ENCODE data around the gene DCC.
"Not testable (repeated sequence)": the region's sequence is repeated elsewhere in the genome, so short reads cannot be mapped to it uniquely, and the experiment has no call there.

DCC gene

GRCh38 chr18:53442415-53442783 is 1102.4 kb downstream of the DCC start:
- Histone ChIP-seq H3K4me3 (ENCODE audit: low read length) (no peak overlapping the region), H3K36me3 (ENCODE audit: control insufficient read depth, insufficient read depth, low read length) (no peaks in the 10 kb centered on the region), H3K4me1 (ENCODE audit: control insufficient read depth, insufficient read depth, low read length) (no peaks in the 10 kb centered on the region), H3K27ac (ENCODE audit: low read length) (no peak overlapping the region), H3K27me3 (ENCODE audit: control insufficient read depth, insufficient read depth, low read length) (no peaks in the 10 kb centered on the region), H3K9me3 (ENCODE audit: control insufficient read depth, insufficient read depth, low read length) (no peaks in the 10 kb centered on the region)
- no peak for DNase-seq (ENCODE audit: low read depth, low spot score)
- WGBS (ENCODE audit: insufficient coverage, insufficient read length) = no CpG with 5 or more reads among the region's 3 CpGs

GRCh38 chr18:53443336-53443735 is 1103.3 kb downstream of the DCC start:
- WGBS (ENCODE audit: insufficient coverage, insufficient read length) = no CpG with 5 or more reads among the region's 2 CpGs
- Histone ChIP-seq H3K36me3 (ENCODE audit: control insufficient read depth, insufficient read depth, low read length) (no peaks in the 10 kb centered on the region), H3K9me3 (ENCODE audit: control insufficient read depth, insufficient read depth, low read length) (no peaks in the 10 kb centered on the region), H3K4me3 (ENCODE audit: low read length) (no peak overlapping the region), H3K27ac (ENCODE audit: low read length) (no peak overlapping the region), H3K27me3 (ENCODE audit: control insufficient read depth, insufficient read depth, low read length) (no peaks in the 10 kb centered on the region), H3K4me1 (ENCODE audit: control insufficient read depth, insufficient read depth, low read length) (no peaks in the 10 kb centered on the region)
- DNase-seq (ENCODE audit: low read depth, low spot score) = no peak

DNA sequence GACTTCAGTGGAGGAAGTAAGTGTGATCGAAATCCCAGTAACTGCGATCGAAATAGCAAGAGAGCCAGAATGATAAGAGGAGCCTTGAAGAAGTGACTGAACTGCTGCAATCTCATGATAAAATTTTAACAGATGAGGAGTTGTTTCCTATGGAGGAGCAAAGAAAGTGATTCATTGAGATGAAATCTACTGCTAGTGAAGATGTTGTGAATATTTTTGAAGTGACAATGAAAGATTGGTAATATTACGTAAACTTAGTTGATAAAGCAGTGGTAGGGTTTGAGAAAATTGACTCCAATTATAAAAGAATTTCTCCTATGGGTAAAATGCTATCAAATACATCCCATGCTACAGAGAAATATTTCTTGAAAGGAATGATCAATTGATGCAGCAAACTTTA is 1103.8 kb downstream of the DCC start:
- Histone ChIP-seq H3K4me3 (ENCODE audit: low read length) (no peak overlapping the region), H3K27ac (ENCODE audit: low read length) (no peak overlapping the region), H3K27me3 (ENCODE audit: control insufficient read depth, insufficient read depth, low read length) (no peaks in the 10 kb centered on the region), H3K9me3 (ENCODE audit: control insufficient read depth, insufficient read depth, low read length) (no peaks in the 10 kb centered on the region), H3K36me3 (ENCODE audit: control insufficient read depth, insufficient read depth, low read length) (no peaks in the 10 kb centered on the region), H3K4me1 (ENCODE audit: control insufficient read depth, insufficient read depth, low read length) (no peaks in the 10 kb centered on the region)
- WGBS (ENCODE audit: insufficient coverage, insufficient read length) = no CpG with 5 or more reads among the region's 4 CpGs
- no peak for DNase-seq (ENCODE audit: low read depth, low spot score)

DNA sequence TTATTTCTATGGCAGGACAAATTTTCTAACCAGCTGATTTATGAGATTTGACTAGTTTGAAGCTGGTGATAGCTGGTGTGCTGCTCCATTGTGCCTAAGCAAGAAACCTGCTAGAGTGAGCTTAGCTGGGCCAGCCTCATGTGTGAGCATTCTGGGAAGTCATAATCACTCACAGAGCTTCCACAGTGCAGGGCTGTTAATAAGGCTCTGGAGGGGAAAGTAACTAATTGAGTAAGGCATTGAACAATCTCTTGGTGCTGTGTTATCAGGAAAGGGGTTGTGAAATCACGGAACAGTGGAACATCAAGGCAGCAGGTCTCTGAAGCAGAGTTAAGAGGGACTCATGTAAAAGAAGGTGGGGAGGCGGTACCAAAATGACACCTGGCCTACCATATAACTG is 1111.9 kb downstream of the DCC start:
- H3K27ac ChIP-seq (ENCODE audit: low read length) = no peak overlapping the region
- WGBS (ENCODE audit: insufficient coverage, insufficient read length) = no CpG with 5 or more reads among the region's 2 CpGs
- no peak for DNase-seq (ENCODE audit: low read depth, low spot score)

GRCh38 chr18:53457068-53457467 is 1117.1 kb downstream of the DCC start:
- no peak overlapping the region for H3K4me3 ChIP-seq (ENCODE audit: low read length)
- no CpG with 5 or more reads among the region's 1 CpG for WGBS (ENCODE audit: insufficient coverage, insufficient read length)
- no peak overlapping the region for H3K27ac ChIP-seq (ENCODE audit: low read length)
- H3K9me3 ChIP-seq (ENCODE audit: control insufficient read depth, insufficient read depth, low read length) = no peaks in the 10 kb centered on the region
- no peaks in the 10 kb centered on the region for H3K27me3 ChIP-seq (ENCODE audit: control insufficient read depth, insufficient read depth, low read length)
- DNase-seq (ENCODE audit: low read depth, low spot score) = no peak
- no peaks in the 10 kb centered on the region for H3K36me3 ChIP-seq (ENCODE audit: control insufficient read depth, insufficient read depth, low read length)
- 0 out of 2 replicates have a peak, but pooled peaks cover 2% of the 10 kb centered on the region for H3K4me1 ChIP-seq (ENCODE audit: control insufficient read depth, insufficient read depth, low read length)

More for the DNA sequence above, 1111.9 kb downstream of the DCC start:
- Histone ChIP-seq H3K27me3 (ENCODE audit: control insufficient read depth, insufficient read depth, low read length) (no peaks in the 10 kb centered on the region), H3K36me3 (ENCODE audit: control insufficient read depth, insufficient read depth, low read length) (no peaks in the 10 kb centered on the region), H3K4me3 (ENCODE audit: low read length) (no peak overlapping the region), H3K9me3 (ENCODE audit: control insufficient read depth, insufficient read depth, low read length) (no peaks in the 10 kb centered on the region), H3K4me1 (ENCODE audit: control insufficient read depth, insufficient read depth, low read length) (no peaks in the 10 kb centered on the region)

DNA sequence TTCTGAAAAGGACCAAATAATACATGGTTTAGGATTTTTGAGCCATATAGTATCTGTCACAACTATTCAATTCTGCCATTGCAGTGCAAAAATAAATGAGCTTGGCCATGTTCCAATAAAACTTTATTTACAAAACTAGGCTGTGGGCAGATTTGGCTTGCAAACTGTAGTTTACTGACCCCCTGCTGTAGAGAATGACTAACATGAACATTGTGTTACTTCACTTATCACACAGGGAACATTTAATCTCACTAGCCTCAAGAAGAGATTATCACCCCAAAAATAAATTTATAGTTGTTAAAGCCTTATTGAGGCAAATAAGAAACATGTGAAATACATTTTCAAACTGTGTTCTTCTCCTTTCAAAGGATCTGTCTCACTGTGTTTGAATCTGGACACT is 1118.3 kb downstream of the DCC start:
- H3K9me3 ChIP-seq (ENCODE audit: control insufficient read depth, insufficient read depth, low read length) = no peaks in the 10 kb centered on the region
- H3K4me3 ChIP-seq (ENCODE audit: low read length) = no peak overlapping the region
- H3K36me3 ChIP-seq (ENCODE audit: control insufficient read depth, insufficient read depth, low read length) = no peaks in the 10 kb centered on the region
- DNase-seq (ENCODE audit: low read depth, low spot score) = no peak
- H3K27me3 ChIP-seq (ENCODE audit: control insufficient read depth, insufficient read depth, low read length) = no peaks in the 10 kb centered on the region
- 0 out of 2 replicates have a peak, but pooled peaks cover 2% of the 10 kb centered on the region for H3K4me1 ChIP-seq (ENCODE audit: control insufficient read depth, insufficient read depth, low read length)
- no peak overlapping the region for H3K27ac ChIP-seq (ENCODE audit: low read length)

DNA sequence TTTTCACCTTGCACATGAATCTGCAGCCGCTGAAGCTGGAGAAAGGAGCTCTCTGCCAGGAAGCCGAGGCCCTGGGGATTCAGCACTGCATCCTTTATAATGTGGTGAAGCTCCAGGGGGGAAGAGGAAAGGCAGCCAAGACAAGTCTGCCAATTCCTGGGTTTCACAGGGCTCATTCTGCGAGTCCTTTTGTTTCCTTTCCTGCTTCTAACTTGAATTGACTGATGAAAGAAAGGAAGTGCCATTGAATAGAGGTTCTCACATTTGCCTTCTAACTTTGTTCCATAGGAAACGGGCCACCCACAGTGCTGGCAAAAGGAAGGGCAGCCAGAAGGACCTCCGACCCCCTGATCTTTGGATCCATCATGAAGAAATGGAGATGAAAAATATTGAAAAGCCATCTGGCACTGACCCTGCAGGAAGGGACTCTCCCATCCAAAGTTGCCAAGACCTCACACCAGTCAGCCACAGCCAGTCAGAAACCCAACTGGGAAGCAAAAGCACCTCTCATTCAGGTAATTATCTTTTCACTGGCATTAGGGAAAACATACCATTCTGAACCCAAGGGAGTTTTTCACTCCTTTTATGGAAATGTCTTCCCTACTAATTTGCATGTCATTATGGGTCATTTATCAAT is 1119.1 kb downstream of the DCC start:
- WGBS (ENCODE audit: insufficient coverage, insufficient read length) = no CpG with 5 or more reads among the region's 5 CpGs
- H3K27ac ChIP-seq (ENCODE audit: low read length) = no peak overlapping the region
- 0 out of 2 replicates have a peak, but pooled peaks cover 2% of the 10 kb centered on the region for H3K4me1 ChIP-seq (ENCODE audit: control insufficient read depth, insufficient read depth, low read length)
- peak; percentile 20 for DNase-seq (ENCODE audit: low read depth, low spot score)
- no peaks in the 10 kb centered on the region for H3K36me3 ChIP-seq (ENCODE audit: control insufficient read depth, insufficient read depth, low read length)
- H3K9me3 ChIP-seq (ENCODE audit: control insufficient read depth, insufficient read depth, low read length) = no peaks in the 10 kb centered on the region
- H3K4me3 ChIP-seq (ENCODE audit: low read length) = no peak overlapping the region
- H3K27me3 ChIP-seq (ENCODE audit: control insufficient read depth, insufficient read depth, low read length) = no peaks in the 10 kb centered on the region

GRCh38 chr18:53467756-53468155 is 1127.8 kb downstream of the DCC start:
- Histone ChIP-seq H3K9me3 (ENCODE audit: control insufficient read depth, insufficient read depth, low read length) (no peaks in the 10 kb centered on the region), H3K36me3 (ENCODE audit: control insufficient read depth, insufficient read depth, low read length) (no peaks in the 10 kb centered on the region), H3K27ac (ENCODE audit: low read length) (no peak overlapping the region), H3K4me3 (ENCODE audit: low read length) (no peak overlapping the region), H3K4me1 (ENCODE audit: control insufficient read depth, insufficient read depth, low read length) (no peaks in the 10 kb centered on the region), H3K27me3 (ENCODE audit: control insufficient read depth, insufficient read depth, low read length) (no peaks in the 10 kb centered on the region)
- DNase-seq (ENCODE audit: low read depth, low spot score) = no peak
- WGBS (ENCODE audit: insufficient coverage, insufficient read length) = no CpG with 5 or more reads among the region's 5 CpGs

DNA sequence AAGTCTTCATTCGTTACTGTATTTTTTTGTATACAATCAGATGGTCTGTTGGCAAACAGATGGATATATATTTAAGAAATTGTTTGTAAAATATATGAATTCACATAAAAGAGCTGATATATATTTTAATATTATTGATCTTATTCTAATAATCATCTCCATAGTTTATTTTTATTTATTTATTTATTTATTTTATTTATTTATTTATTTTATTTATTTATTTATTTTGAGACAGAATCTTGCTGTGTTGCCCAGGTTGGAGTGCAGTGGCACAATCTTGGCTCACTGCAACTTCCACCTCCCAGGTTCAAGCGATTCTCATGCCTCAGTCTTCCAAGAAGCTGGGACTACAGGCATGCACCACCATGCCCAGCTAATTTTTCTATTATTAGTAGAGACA is 1128.2 kb downstream of the DCC start:
- not testable (repeated sequence) for H3K9me3 ChIP-seq (ENCODE audit: control insufficient read depth, insufficient read depth, low read length); H3K4me3 ChIP-seq (ENCODE audit: low read length); H3K36me3 ChIP-seq (ENCODE audit: control insufficient read depth, insufficient read depth, low read length); H3K4me1 ChIP-seq (ENCODE audit: control insufficient read depth, insufficient read depth, low read length); DNase-seq (ENCODE audit: low read depth, low spot score); H3K27ac ChIP-seq (ENCODE audit: low read length); H3K27me3 ChIP-seq (ENCODE audit: control insufficient read depth, insufficient read depth, low read length)
- WGBS (ENCODE audit: insufficient coverage, insufficient read length) = no CpG with 5 or more reads among the region's 2 CpGs

- Histone ChIP-seq H3K9me3 (ENCODE audit: control insufficient read depth, insufficient read depth, low read length) (no peaks in the 10 kb centered on the region), H3K27ac (ENCODE audit: low read length) (no peak overlapping the region), H3K36me3 (ENCODE audit: control insufficient read depth, insufficient read depth, low read length) (no peaks in the 10 kb centered on the region), H3K27me3 (ENCODE audit: control insufficient read depth, insufficient read depth, low read length) (no peaks in the 10 kb centered on the region), H3K4me3 (ENCODE audit: low read length) (no peak overlapping the region), H3K4me1 (ENCODE audit: control insufficient read depth, insufficient read depth, low read length) (no peaks in the 10 kb centered on the region)
- no peak for DNase-seq (ENCODE audit: low read depth, low spot score)
- no CpG with 5 or more reads among the region's 2 CpGs for WGBS (ENCODE audit: insufficient coverage, insufficient read length)
Measured at GRCh38 chr18:53472546-53472945, 1132.5 kb downstream of the DCC start.

DNA sequence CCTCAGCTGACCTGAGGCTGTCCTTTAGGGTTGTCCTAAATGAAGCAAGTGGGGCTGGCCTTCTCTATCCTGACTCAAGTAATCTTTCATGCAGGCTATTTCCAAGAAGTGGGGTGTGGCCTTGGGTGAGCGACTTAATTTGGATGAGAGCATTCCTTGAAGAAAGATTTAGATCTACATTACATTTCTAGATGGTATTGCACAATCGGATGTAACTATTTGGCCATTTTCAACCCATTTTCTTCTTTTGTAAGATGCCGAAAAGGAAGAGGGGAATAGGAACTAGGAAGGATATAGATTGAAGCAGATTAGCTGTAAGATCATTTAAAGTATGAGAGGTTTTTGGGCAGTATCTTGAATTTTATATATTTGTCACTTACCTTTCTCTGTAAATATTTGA is 1138.2 kb downstream of the DCC start:
- H3K27me3 ChIP-seq (ENCODE audit: control insufficient read depth, insufficient read depth, low read length) = no peaks in the 10 kb centered on the region
- H3K4me1 ChIP-seq (ENCODE audit: control insufficient read depth, insufficient read depth, low read length) = no peaks in the 10 kb centered on the region
- DNase-seq (ENCODE audit: low read depth, low spot score) = no peak
- no peak overlapping the region for H3K27ac ChIP-seq (ENCODE audit: low read length)
- H3K9me3 ChIP-seq (ENCODE audit: control insufficient read depth, insufficient read depth, low read length) = no peaks in the 10 kb centered on the region
- H3K4me3 ChIP-seq (ENCODE audit: low read length) = no peak overlapping the region
- WGBS (ENCODE audit: insufficient coverage, insufficient read length) = no CpG with 5 or more reads among the region's 3 CpGs
- H3K36me3 ChIP-seq (ENCODE audit: control insufficient read depth, insufficient read depth, low read length) = no peaks in the 10 kb centered on the region
